HepG2 (cell line): ENCODE data around the gene SNAPC4. TPM values are rescaled to one million over a fixed set of nuclear protein-coding genes. Genes with fewer than 3 reads are reported as not detected.

Source experiments
- BHLHE40 ChIP-seq: IDR thresholded peaks from 2 replicates; pipeline ENCODE4 v1.6.1; 2011; ENCODE audit warnings: low read length, improper control_type of control experiment
- EZH2 ChIP-seq: conservative IDR thresholded peaks from 2 replicates; pipeline ENCODE4 v1.6.1; 2012; ENCODE audit warnings: mild to moderate bottlenecking, low read depth, low read length, moderate library complexity
- HES4 ChIP-seq: sonication (generic); formaldehyde crosslinking; IDR thresholded peaks from 2 replicates; pipeline ENCODE4 v1.9.0; 2021; ENCODE audit warnings: mild to moderate bottlenecking, missing genetic modification reagents, borderline replicate concordance
- HNRNPLL ChIP-seq: fragments of 200-400 bp; formaldehyde crosslinking; IDR thresholded peaks from 2 replicates; pipeline ENCODE4 v1.6.1; 2017; ENCODE audit warnings: mild to moderate bottlenecking, low read depth, low read length; ENCODE audit not compliant: poor library complexity, severe bottlenecking
- MBD4 ChIP-seq: IDR thresholded peaks from 2 replicates; pipeline ENCODE4 v1.6.1; 2012; ENCODE audit warnings: low read length, inconsistent platforms, borderline replicate concordance
- SALL1 ChIP-seq: sonication (generic); formaldehyde crosslinking; IDR thresholded peaks from 2 replicates; pipeline ENCODE4 v1.8.0; 2022; ENCODE audit warnings: mild to moderate bottlenecking, missing genetic modification reagents
- U2AF1 ChIP-seq: fragments of 200-400 bp; formaldehyde crosslinking; optimal IDR thresholded peaks from 2 replicates; pipeline ENCODE3; 2017; ENCODE audit warnings: mild to moderate bottlenecking, low read depth, low read length
- ZFP1 ChIP-seq: IDR thresholded peaks from 2 replicates; pipeline ENCODE4 v1.6.1; 2016
- ZKSCAN5 ChIP-seq: sonication (generic); formaldehyde crosslinking; IDR thresholded peaks from 2 replicates; pipeline ENCODE4 v1.5.1; 2020; ENCODE audit warnings: mild to moderate bottlenecking, missing genetic modification reagents
- ZNF205 ChIP-seq: IDR thresholded peaks from 2 replicates; pipeline ENCODE4 v1.6.1; 2018; ENCODE audit warnings: missing biosample characterization, missing genetic modification reagents
- ZNF329 ChIP-seq: sonication (generic); formaldehyde crosslinking; IDR thresholded peaks from 2 replicates; pipeline ENCODE4 v1.9.0; 2021; ENCODE audit warnings: low read depth, mild to moderate bottlenecking, missing genetic modification reagents
- ZNF672 ChIP-seq: sonication (generic); formaldehyde crosslinking; IDR thresholded peaks from 2 replicates; pipeline ENCODE4 v1.8.1; 2022; ENCODE audit warnings: missing genetic modification reagents
- ZNF761 ChIP-seq: sonication (generic); formaldehyde crosslinking; conservative IDR thresholded peaks from 2 replicates; pipeline ENCODE4 v1.4.0; 2020; ENCODE audit warnings: mild to moderate bottlenecking, missing genetic modification reagents
- polyA plus RNA-seq, 8 experiments: library from polyadenylated mRNA; depleted of rRNA in 3 of 8; stranded (reverse) in 7 of 8; unstranded in 1 of 8; fragments of >200 nt; fragmentation: Illumina TruSeq in 4 of 8; extraction: Trizol in 4 of 8; gene quantifications; 2 replicates each; pipeline versions ENCODE4 v1.2.1 to v1.2.3, GENCODE V29; 2011 to 2016; ENCODE audit warnings: low read depth in 4 of 8, missing spikeins in 1 of 8, mixed read lengths in 1 of 8; ENCODE audit not compliant: insufficient read depth in 1 of 8
- total RNA-seq, 5 experiments: library from RNA; depleted of rRNA; stranded (reverse); fragments of >200 nt; fragmentation: Illumina TruSeq; extraction: Trizol; gene quantifications; 2 replicates each; pipeline ENCODE4 v1.2.3, GENCODE V29; 2016; ENCODE audit warnings: low read depth in 1 of 5
- TF ChIP-seq, protein P1 (sequence below): sonication (generic); formaldehyde crosslinking; IDR thresholded peaks from 2 replicates; pipeline ENCODE4 v1.5.1; 2020; ENCODE audit warnings: mild to moderate bottlenecking, missing genetic modification reagents
- TF ChIP-seq, protein P2 (sequence below): sonication (generic); formaldehyde crosslinking; conservative IDR thresholded peaks from 2 replicates; pipeline ENCODE4 v1.4.0; 2020; ENCODE audit warnings: mild to moderate bottlenecking, missing genetic modification reagents, moderate library complexity
- TF ChIP-seq, protein P3 (sequence below): sonication (generic); formaldehyde crosslinking; IDR thresholded peaks from 2 replicates; pipeline ENCODE4 v1.8.0; 2022; ENCODE audit warnings: missing genetic modification reagents, mild to moderate bottlenecking, inconsistent platforms, borderline replicate concordance
- TF ChIP-seq, protein P4 (sequence below): sonication (generic); formaldehyde crosslinking; IDR thresholded peaks from 2 replicates; pipeline ENCODE4 v1.8.1; 2023; ENCODE audit warnings: mild to moderate bottlenecking, missing genetic modification reagents, borderline replicate concordance
- TF ChIP-seq, protein P5 (sequence below): sonication (generic); formaldehyde crosslinking; IDR thresholded peaks from 2 replicates; pipeline ENCODE4 v1.5.0; 2020; ENCODE audit warnings: mild to moderate bottlenecking, missing genetic modification reagents
- TF ChIP-seq, protein P6 (sequence below): sonication (generic); formaldehyde crosslinking; IDR thresholded peaks from 2 replicates; pipeline ENCODE4 v1.8.0; 2022; ENCODE audit warnings: missing genetic modification reagents, low read depth, mild to moderate bottlenecking, borderline replicate concordance

Gene SNAPC4
- total and polyA plus RNA-seq, 2 of the 13 experiments (the other 11 are each of a cell fraction or from before 2014, with no cell fraction given): 2.0 to 6.0 TPM

DNA sequence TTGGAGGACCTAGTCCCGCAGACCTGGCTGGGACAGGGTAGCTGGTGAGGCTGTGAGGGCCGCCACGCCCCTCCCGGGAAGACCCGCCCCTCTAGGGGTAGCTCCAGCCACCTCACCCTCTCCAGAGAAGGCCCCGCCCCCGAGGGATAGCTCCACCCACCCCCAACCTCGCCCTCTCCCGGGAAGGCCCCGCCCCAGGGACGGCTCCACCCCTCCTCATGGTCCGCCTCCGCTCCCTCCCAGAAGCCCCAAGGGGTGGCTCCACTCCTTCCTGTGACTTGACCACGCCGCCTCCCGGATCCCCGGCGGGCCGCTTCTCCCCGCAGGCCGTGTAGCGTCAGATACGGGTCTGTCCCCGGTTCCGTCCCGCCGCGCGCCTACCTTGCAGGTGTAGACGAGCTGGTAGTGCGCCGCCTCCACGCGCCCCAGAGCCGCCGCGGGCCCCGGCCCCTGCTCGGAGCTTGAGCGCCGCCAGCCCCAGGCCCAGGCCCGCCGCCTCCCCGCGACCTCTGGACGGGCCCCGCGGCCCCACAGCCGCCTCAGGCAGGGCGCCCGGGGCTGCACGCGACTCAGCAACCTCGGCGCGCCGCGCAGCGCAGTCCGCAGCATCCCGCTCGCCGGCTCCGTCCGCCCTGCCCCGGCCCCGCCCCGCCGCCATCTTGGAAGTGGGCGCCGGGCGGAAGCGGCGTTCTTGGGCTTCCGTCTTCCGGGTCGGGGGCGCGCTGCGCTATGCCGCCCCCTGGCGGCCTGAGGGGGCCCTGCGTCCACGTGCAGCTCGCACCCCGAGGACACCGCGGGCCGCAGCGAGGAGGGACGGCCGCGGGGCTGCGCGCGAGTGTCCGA lies 36.6 kb downstream of the SNAPC4 start, which contains the start of gene DNLZ (continued):
- TF ChIP-seq, protein P1, sequence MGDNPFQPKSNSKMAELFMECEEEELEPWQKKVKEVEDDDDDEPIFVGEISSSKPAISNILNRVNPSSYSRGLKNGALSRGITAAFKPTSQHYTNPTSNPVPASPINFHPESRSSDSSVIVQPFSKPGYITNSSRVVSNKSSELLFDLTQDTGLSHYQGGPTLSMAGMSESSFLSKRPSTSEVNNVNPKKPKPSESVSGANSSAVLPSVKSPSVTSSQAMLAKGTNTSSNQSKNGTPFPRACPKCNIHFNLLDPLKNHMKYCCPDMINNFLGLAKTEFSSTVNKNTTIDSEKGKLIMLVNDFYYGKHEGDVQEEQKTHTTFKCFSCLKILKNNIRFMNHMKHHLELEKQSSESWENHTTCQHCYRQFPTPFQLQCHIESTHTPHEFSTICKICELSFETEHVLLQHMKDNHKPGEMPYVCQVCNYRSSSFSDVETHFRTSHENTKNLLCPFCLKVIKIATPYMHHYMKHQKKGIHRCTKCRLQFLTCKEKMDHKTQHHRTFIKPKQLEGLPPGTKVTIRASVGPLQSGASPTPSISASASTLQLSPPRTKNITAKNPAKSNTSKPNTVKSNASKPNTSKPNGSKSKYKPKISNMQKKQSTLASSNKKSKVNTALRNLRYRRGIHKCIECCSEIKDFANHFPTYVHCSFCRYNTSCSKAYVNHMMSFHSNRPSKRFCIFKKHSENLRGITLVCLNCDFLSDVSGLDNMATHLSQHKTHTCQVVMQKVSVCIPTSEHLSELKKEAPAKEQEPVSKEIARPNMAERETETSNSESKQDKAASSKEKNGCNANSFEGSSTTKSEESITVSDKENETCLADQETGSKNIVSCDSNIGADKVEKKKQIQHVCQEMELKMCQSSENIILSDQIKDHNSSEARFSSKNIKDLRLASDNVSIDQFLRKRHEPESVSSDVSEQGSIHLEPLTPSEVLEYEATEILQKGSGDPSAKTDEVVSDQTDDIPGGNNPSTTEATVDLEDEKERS (CRISPR knock-in tag): no peak
- TF ChIP-seq ZKSCAN5 (CRISPR knock-in tag): no peak
- TF ChIP-seq SALL1 (CRISPR knock-in tag): peak; percentile 91
- TF ChIP-seq ZNF205 (CRISPR knock-in tag): peak; percentile 84
- TF ChIP-seq, protein P2, sequence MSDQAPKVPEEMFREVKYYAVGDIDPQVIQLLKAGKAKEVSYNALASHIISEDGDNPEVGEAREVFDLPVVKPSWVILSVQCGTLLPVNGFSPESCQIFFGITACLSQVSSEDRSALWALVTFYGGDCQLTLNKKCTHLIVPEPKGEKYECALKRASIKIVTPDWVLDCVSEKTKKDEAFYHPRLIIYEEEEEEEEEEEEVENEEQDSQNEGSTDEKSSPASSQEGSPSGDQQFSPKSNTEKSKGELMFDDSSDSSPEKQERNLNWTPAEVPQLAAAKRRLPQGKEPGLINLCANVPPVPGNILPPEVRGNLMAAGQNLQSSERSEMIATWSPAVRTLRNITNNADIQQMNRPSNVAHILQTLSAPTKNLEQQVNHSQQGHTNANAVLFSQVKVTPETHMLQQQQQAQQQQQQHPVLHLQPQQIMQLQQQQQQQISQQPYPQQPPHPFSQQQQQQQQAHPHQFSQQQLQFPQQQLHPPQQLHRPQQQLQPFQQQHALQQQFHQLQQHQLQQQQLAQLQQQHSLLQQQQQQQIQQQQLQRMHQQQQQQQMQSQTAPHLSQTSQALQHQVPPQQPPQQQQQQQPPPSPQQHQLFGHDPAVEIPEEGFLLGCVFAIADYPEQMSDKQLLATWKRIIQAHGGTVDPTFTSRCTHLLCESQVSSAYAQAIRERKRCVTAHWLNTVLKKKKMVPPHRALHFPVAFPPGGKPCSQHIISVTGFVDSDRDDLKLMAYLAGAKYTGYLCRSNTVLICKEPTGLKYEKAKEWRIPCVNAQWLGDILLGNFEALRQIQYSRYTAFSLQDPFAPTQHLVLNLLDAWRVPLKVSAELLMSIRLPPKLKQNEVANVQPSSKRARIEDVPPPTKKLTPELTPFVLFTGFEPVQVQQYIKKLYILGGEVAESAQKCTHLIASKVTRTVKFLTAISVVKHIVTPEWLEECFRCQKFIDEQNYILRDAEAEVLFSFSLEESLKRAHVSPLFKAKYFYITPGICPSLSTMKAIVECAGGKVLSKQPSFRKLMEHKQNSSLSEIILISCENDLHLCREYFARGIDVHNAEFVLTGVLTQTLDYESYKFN (CRISPR knock-in tag): no peak; the same call in 1 of the 2 replicates
- TF ChIP-seq EZH2: no peak
- peak; percentile 49; the same call in 1 of the 2 replicates for TF ChIP-seq ZFP1
- TF ChIP-seq ZNF672: peak; percentile 93
- TF ChIP-seq ZNF329 (CRISPR knock-in tag): peak; percentile 88; the same call in 1 of the 2 replicates
- TF ChIP-seq HNRNPLL: peak; percentile 24
- TF ChIP-seq ZNF761 (CRISPR knock-in tag): peak; percentile 86
- TF ChIP-seq, protein P3, sequence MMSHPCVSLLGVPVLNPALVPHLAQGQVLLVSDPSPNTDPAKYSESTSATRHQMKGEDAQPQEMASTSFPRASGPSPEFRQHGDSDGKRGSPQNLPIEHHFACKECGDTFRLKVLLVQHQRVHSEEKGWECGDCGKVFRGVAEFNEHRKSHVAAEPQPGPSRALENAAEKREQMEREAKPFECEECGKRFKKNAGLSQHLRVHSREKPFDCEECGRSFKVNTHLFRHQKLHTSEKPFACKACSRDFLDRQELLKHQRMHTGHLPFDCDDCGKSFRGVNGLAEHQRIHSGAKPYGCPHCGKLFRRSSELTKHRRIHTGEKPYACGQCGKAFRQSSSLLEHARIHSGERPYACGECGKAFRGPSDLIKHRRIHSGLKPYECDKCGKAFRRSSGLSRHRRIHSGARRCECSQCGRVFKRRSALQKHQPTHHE: 0 out of 2 replicates have a peak, but pooled peaks have one; percentile 58
- TF ChIP-seq, protein P4, sequence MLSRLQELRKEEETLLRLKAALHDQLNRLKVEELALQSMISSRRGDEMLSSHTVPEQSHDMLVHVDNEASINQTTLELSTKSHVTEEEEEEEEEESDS (CRISPR knock-in tag): peak; percentile 52; the same call in 1 of the 2 replicates
- no peak for TF ChIP-seq U2AF1
- TF ChIP-seq BHLHE40: peak; percentile 94
- TF ChIP-seq HES4: no peak; the same call in 1 of the 2 replicates
- no peak for TF ChIP-seq MBD4
- TF ChIP-seq, protein P5, sequence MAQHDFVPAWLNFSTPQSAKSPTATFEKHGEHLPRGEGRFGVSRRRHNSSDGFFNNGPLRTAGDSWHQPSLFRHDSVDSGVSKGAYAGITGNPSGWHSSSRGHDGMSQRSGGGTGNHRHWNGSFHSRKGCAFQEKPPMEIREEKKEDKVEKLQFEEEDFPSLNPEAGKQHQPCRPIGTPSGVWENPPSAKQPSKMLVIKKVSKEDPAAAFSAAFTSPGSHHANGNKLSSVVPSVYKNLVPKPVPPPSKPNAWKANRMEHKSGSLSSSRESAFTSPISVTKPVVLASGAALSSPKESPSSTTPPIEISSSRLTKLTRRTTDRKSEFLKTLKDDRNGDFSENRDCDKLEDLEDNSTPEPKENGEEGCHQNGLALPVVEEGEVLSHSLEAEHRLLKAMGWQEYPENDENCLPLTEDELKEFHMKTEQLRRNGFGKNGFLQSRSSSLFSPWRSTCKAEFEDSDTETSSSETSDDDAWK (CRISPR knock-in tag): no peak
- TF ChIP-seq, protein P6, sequence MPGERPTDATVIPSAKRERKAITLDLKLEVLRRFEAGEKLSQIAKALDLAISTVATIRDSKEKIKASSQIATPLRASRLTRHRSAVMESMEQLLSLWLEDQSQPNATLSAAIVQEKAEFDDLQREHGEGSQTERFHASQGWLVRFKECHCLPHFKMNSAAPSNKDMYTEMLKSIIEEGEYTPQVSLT (CRISPR knock-in tag): no peak; the same call in 1 of the 2 replicates
